HG02840 (cell line): ENCODE results near the gene TNNT2.

ENCODE experiments used
- ATAC-seq: cut with Tn5 transposase; IDR thresholded peaks from one replicate; pipeline ENCODE4 v1.9.1; 2021; ENCODE audit warnings: mild to moderate bottlenecking, moderate library complexity, moderate number of reproducible peaks; ENCODE audit not compliant: unreplicated experiment, low FRiP score

The TNNT2 gene

GRCh38 chr1:201358596-201358995 is 18.9 kb downstream of the TNNT2 start:
- no peak for ATAC-seq

- ATAC-seq = no peak
These were observed 19.7 kb downstream of the TNNT2 start for GRCh38 chr1:201357636-201358348.

GRCh38 chr1:201357211-201357610 is 20.3 kb downstream of the TNNT2 start:
- no peak for ATAC-seq

- no peak for ATAC-seq
These were observed 20.8 kb downstream of the TNNT2 start for GRCh38 chr1:201356701-201357100.

GRCh38 chr1:201356236-201356635 is 21.2 kb downstream of the TNNT2 start:
- no peak for ATAC-seq

GRCh38 chr1:201355471-201355870 is 22.0 kb downstream of the TNNT2 start:
- ATAC-seq = no peak

GRCh38 chr1:201354901-201355295 is 22.6 kb downstream of the TNNT2 start:
- no peak for ATAC-seq

GRCh38 chr1:201354151-201354900 is 23.2 kb downstream of the TNNT2 start:
- ATAC-seq = no peak

- no peak for ATAC-seq
These were observed 24.1 kb downstream of the TNNT2 start for GRCh38 chr1:201353186-201353940.

- ATAC-seq = no peak
These were observed 25.9 kb downstream of the TNNT2 start for GRCh38 chr1:201351617-201352016.

- no peak for ATAC-seq
These were observed 26.6 kb downstream of the TNNT2 start for GRCh38 chr1:201350884-201351283.

GRCh38 chr1:201350361-201350725 is 27.1 kb downstream of the TNNT2 start:
- no peak for ATAC-seq

GRCh38 chr1:201349092-201349491 is 28.4 kb downstream of the TNNT2 start:
- no peak for ATAC-seq

GRCh38 chr1:201348211-201348566 is 29.3 kb downstream of the TNNT2 start:
- ATAC-seq = no peak

- no peak for ATAC-seq
These were observed 29.8 kb downstream of the TNNT2 start for GRCh38 chr1:201347498-201348210.

GRCh38 chr1:201346987-201347386 is 30.5 kb downstream of the TNNT2 start:
- ATAC-seq = no peak

- no peak for ATAC-seq
These were observed 31.0 kb downstream of the TNNT2 start for GRCh38 chr1:201346337-201346939.

- ATAC-seq = no peak
These were observed 32.5 kb downstream of the TNNT2 start for GRCh38 chr1:201345081-201345355.

- ATAC-seq = no peak
These were observed 33.0 kb downstream of the TNNT2 start for GRCh38 chr1:201344206-201345080.

- no peak for ATAC-seq
These were observed 36.1 kb downstream of the TNNT2 start for GRCh38 chr1:201341377-201341776.
